ENCODE data around the gene GJB1. TPM values are rescaled to one million over a fixed set of nuclear protein-coding genes. Genes with fewer than 3 reads are reported as not detected.

Gene GJB1
- total RNA-seq, 1 donor from 2014 or later = not detected

GRCh38 chrX:71235482-71235881 lies 12.5 kb downstream of the GJB1 start:
- Mint-ChIP-seq H3K27ac (ENCODE audit: unreplicated experiment) (no peak overlapping the region), H3K4me1 (ENCODE audit: unreplicated experiment) (no peaks in the 10 kb centered on the region), H3K27me3 (ENCODE audit: unreplicated experiment) (no peaks in the 10 kb centered on the region), H3K9me3 (ENCODE audit: unreplicated experiment) (peaks cover 4% of the 10 kb centered on the region), H3K36me3 (ENCODE audit: unreplicated experiment) (peaks cover 5% of the 10 kb centered on the region), H3K4me3 (ENCODE audit: unreplicated experiment) (no peak overlapping the region)
- no peak for DNase-seq (ENCODE audit: extremely low spot score, unreplicated experiment)
- TF ChIP-seq, protein P1, sequence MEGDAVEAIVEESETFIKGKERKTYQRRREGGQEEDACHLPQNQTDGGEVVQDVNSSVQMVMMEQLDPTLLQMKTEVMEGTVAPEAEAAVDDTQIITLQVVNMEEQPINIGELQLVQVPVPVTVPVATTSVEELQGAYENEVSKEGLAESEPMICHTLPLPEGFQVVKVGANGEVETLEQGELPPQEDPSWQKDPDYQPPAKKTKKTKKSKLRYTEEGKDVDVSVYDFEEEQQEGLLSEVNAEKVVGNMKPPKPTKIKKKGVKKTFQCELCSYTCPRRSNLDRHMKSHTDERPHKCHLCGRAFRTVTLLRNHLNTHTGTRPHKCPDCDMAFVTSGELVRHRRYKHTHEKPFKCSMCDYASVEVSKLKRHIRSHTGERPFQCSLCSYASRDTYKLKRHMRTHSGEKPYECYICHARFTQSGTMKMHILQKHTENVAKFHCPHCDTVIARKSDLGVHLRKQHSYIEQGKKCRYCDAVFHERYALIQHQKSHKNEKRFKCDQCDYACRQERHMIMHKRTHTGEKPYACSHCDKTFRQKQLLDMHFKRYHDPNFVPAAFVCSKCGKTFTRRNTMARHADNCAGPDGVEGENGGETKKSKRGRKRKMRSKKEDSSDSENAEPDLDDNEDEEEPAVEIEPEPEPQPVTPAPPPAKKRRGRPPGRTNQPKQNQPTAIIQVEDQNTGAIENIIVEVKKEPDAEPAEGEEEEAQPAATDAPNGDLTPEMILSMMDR (IDR thresholded peaks at IDR 0.05) = no peak

DNA sequence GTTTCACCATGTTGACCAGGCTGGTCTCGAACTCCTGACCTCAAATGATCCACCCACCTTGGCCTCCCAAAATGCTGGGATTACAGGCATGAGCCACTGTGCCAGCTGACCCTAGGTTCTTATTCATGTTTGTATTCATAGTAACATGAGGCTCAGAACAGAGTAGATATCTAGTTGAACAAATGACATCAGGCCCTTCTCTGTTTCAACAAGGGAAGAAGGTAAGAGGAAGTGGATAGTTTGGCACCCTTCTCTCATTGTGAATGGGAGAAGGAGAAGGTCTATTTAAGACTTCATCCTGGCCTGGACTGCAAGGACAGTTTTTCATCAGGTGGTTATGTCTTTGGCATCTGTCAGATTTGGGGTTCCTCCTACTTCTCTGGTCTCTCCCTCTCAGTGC lies 13.8 kb downstream of the GJB1 start:
- Mint-ChIP-seq H3K27ac (ENCODE audit: unreplicated experiment) (no peak overlapping the region), H3K4me1 (ENCODE audit: unreplicated experiment) (no peaks in the 10 kb centered on the region), H3K9me3 (ENCODE audit: unreplicated experiment) (peaks cover 4% of the 10 kb centered on the region), H3K27me3 (ENCODE audit: unreplicated experiment) (no peaks in the 10 kb centered on the region), H3K4me3 (ENCODE audit: unreplicated experiment) (no peak overlapping the region), H3K36me3 (ENCODE audit: unreplicated experiment) (peaks cover 12% of the 10 kb centered on the region)
- DNase-seq (ENCODE audit: extremely low spot score, unreplicated experiment) = no peak
- TF ChIP-seq, protein P1 (IDR thresholded peaks at IDR 0.05) = no peak

DNA sequence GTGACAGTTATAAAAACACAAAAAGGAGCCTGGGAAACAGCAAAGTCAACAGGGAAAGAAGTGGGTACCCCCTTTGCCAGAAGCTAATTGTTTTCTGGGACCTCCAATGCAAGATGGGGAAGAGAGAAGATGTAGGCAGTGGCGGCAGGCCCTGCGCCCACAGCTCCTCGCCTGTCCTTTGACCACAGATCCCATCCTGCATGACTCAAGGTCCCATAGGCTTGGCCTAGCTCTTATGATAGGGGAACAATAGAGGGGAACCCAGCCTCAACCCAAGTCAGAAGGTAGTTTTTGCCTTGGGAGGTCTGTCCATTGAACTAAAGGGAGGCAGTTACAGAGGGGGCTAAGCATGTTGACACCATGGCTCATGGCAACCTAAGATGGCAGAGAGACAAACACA lies 16.8 kb downstream of the GJB1 start:
- Mint-ChIP-seq H3K27me3 (ENCODE audit: unreplicated experiment) (no peaks in the 10 kb centered on the region), H3K4me1 (ENCODE audit: unreplicated experiment) (no peaks in the 10 kb centered on the region), H3K27ac (ENCODE audit: unreplicated experiment) (no peak overlapping the region), H3K9me3 (ENCODE audit: unreplicated experiment) (peaks cover 4% of the 10 kb centered on the region), H3K4me3 (ENCODE audit: unreplicated experiment) (no peak overlapping the region), H3K36me3 (ENCODE audit: unreplicated experiment) (peaks cover 23% of the 10 kb centered on the region)
- TF ChIP-seq, protein P1 (IDR thresholded peaks at IDR 0.05) = no peak
- no peak for DNase-seq (ENCODE audit: extremely low spot score, unreplicated experiment)

DNA sequence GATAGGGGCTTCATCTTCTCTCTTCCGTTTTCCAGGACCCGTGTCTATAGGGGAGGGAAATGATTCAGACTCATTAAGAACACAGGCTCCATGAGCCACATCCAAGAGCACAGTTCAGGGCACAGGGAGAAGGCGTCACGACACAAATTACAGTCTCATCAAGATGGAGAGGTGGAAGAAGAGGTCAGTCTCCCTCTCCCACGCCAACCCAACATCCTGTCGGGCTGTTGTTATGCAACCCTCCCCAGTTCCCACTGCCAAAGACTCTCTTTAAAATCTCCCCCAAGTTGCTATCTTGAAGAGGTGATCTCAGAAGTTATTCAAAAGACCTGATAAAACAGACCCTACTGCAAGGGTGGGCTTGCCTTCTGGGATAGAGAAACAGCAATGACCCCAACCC lies 18.3 kb downstream of the GJB1 start:
- Mint-ChIP-seq H3K9me3 (ENCODE audit: unreplicated experiment) (peaks cover 4% of the 10 kb centered on the region), H3K27ac (ENCODE audit: unreplicated experiment) (no peak overlapping the region), H3K4me1 (ENCODE audit: unreplicated experiment) (no peaks in the 10 kb centered on the region), H3K27me3 (ENCODE audit: unreplicated experiment) (no peaks in the 10 kb centered on the region), H3K36me3 (ENCODE audit: unreplicated experiment) (peaks cover 29% of the 10 kb centered on the region), H3K4me3 (ENCODE audit: unreplicated experiment) (no peak overlapping the region)
- DNase-seq (ENCODE audit: extremely low spot score, unreplicated experiment) = no peak
- TF ChIP-seq, protein P1 (IDR thresholded peaks at IDR 0.05) = no peak

- no peaks in the 10 kb centered on the region for H3K9me3 Mint-ChIP-seq (ENCODE audit: unreplicated experiment)
- H3K27ac Mint-ChIP-seq (ENCODE audit: unreplicated experiment) = no peak overlapping the region
- no peaks in the 10 kb centered on the region for H3K4me1 Mint-ChIP-seq (ENCODE audit: unreplicated experiment)
- peaks cover 35% of the 10 kb centered on the region for H3K36me3 Mint-ChIP-seq (ENCODE audit: unreplicated experiment)
- H3K27me3 Mint-ChIP-seq (ENCODE audit: unreplicated experiment) = no peaks in the 10 kb centered on the region
- no peak overlapping the region for H3K4me3 Mint-ChIP-seq (ENCODE audit: unreplicated experiment)
- DNase-seq (ENCODE audit: extremely low spot score, unreplicated experiment) = no peak
- TF ChIP-seq, protein P1 (IDR thresholded peaks at IDR 0.05) = no peak
Observed at GRCh38 chrX:71244359-71245128, 21.5 kb downstream of the GJB1 start.

Data from osteocyte (in vitro differentiated cells).